CD14-positive monocyte (primary cell): Measurements from ENCODE around the gene UGT3A1. TPM values are rescaled to one million over a fixed set of nuclear protein-coding genes. Genes with fewer than 3 reads are reported as not detected.

Experiments
- DNase-seq, 3 donors: peaks; one replicate each; pipeline ENCODE4 v3.0.0-alpha.2; 2011 to 2022
- H2AFZ ChIP-seq: 2 replicates; pipeline ENCODE4 v1.6.0; 2012; ENCODE audit warnings: mild to moderate bottlenecking, low read depth, low read length, inconsistent platforms; ENCODE audit not compliant: insufficient read depth, poor library complexity, severe bottlenecking
- H3K27ac ChIP-seq, 2 donors: 1 replicate in 1 of 2; 2 replicates in 1 of 2; pipeline ENCODE4 v1.5.1; 2012 to 2013; ENCODE audit warnings: low read length in 2 of 2, control low read depth in 1 of 2, inconsistent platforms in 1 of 2, low read depth in 1 of 2, mild to moderate bottlenecking in 1 of 2
- H3K27me3 ChIP-seq, 2 donors: one replicate each; pipeline versions ENCODE4 v1.6.0 to v1.6.1; 2011 to 2013; ENCODE audit warnings: low read length in 2 of 2; ENCODE audit not compliant: control insufficient read depth in 2 of 2, insufficient read depth in 2 of 2
- H3K36me3 ChIP-seq, 2 donors: replicated peaks in 1 of 2; 1 replicate in 1 of 2; 2 replicates in 1 of 2; pipeline versions ENCODE4 v1.5.1 to v1.6.1; 2012 to 2013; ENCODE audit warnings: low read length in 2 of 2, control low read depth in 1 of 2, inconsistent platforms in 1 of 2, mild to moderate bottlenecking in 1 of 2; ENCODE audit not compliant: insufficient read depth in 2 of 2, control insufficient read depth in 1 of 2
- H3K4me1 ChIP-seq, 2 donors: 1 replicate in 1 of 2; 2 replicates in 1 of 2; pipeline versions ENCODE4 v1.5.1 to v1.6.1; 2012 to 2013; ENCODE audit warnings: low read length in 2 of 2, control low read depth in 1 of 2, inconsistent platforms in 1 of 2, mild to moderate bottlenecking in 1 of 2, moderate library complexity in 1 of 2; ENCODE audit not compliant: insufficient read depth in 2 of 2, control insufficient read depth in 1 of 2
- H3K4me2 ChIP-seq: replicated peaks from 2 replicates; pipeline ENCODE3; 2012; ENCODE audit warnings: low read length, moderate library complexity, mild to moderate bottlenecking; ENCODE audit not compliant: poor library complexity, severe bottlenecking; ENCODE audit errors: extremely low read depth
- H3K4me3 ChIP-seq, 3 experiments: fragments of 200-600 bp in 1 of 3; sonication (generic) in 1 of 3; replicated peaks in 1 of 3; 1 replicate in 2 of 3; 2 replicates in 1 of 3; pipeline ENCODE4 v1.5.1; 2011 to 2013; ENCODE audit warnings: low read length in 3 of 3, mild to moderate bottlenecking in 3 of 3, control low read depth in 2 of 3, low read depth in 2 of 3, inconsistent platforms in 1 of 3, moderate library complexity in 1 of 3
- H3K79me2 ChIP-seq: 2 replicates; pipeline ENCODE4 v1.6.0; 2012; ENCODE audit warnings: mild to moderate bottlenecking, control low read depth, inconsistent platforms, low read length, moderate library complexity; ENCODE audit not compliant: insufficient read depth
- H3K9ac ChIP-seq: 2 replicates; pipeline ENCODE4 v1.6.0; 2017; ENCODE audit warnings: low read length, mild to moderate bottlenecking; ENCODE audit not compliant: insufficient read depth, poor library complexity, severe bottlenecking
- H3K9me3 ChIP-seq, 2 donors: replicated peaks in 1 of 2; 1 replicate in 1 of 2; 2 replicates in 1 of 2; pipeline versions ENCODE4 v1.5.1 to v1.6.1; 2012 to 2013; ENCODE audit warnings: low read length in 2 of 2, control low read depth in 1 of 2; ENCODE audit not compliant: control insufficient read depth in 1 of 2, insufficient read depth in 1 of 2
- H4K20me1 ChIP-seq: 2 replicates; pipeline ENCODE4 v1.6.0; 2012; ENCODE audit warnings: mild to moderate bottlenecking, low read length, control low read depth, moderate library complexity; ENCODE audit not compliant: insufficient read depth
- H3K27ac Mint-ChIP-seq, 7 donors: one replicate each; pipeline ENCODE4 v1.8.0; 2020; ENCODE audit warnings: mild to moderate bottlenecking in 7 of 7, mixed read lengths in 7 of 7, moderate library complexity in 6 of 7, inconsistent platforms in 2 of 7
- H3K27me3 Mint-ChIP-seq, 3 donors: one replicate each; pipeline ENCODE4 v1.8.0; 2021 to 2022; ENCODE audit warnings: low read depth in 3 of 3, mild to moderate bottlenecking in 3 of 3, mixed read lengths in 3 of 3, moderate library complexity in 3 of 3, inconsistent platforms in 1 of 3
- H3K36me3 Mint-ChIP-seq, 2 donors: one replicate each; pipeline ENCODE4 v1.8.0; 2020; ENCODE audit warnings: mixed read lengths in 2 of 2, inconsistent platforms in 1 of 2, mild to moderate bottlenecking in 1 of 2
- H3K4me1 Mint-ChIP-seq: one replicate; pipeline ENCODE4 v1.8.0; 2020; ENCODE audit warnings: mild to moderate bottlenecking, mixed read lengths
- H3K4me3 Mint-ChIP-seq, 2 donors: one replicate each; pipeline ENCODE4 v1.8.0; 2020; ENCODE audit warnings: mild to moderate bottlenecking in 2 of 2, mixed read lengths in 2 of 2, moderate library complexity in 1 of 2
- H3K9me3 Mint-ChIP-seq, 7 donors: one replicate each; pipeline ENCODE4 v1.8.0; 2020 to 2022; ENCODE audit warnings: mixed read lengths in 7 of 7, mild to moderate bottlenecking in 6 of 7, moderate library complexity in 6 of 7, inconsistent platforms in 2 of 7
- CTCF ChIP-seq: fragments of 200-600 bp; IDR thresholded peaks from one replicate; pipeline ENCODE4 v1.8.0; 2022; ENCODE audit warnings: antibody characterized with exemption, mild to moderate bottlenecking
- WGBS: methylation state at CpG from one replicate; pipeline ENCODE4 v1.1.5; 2013; ENCODE audit warnings: missing lambda C conversion rate; ENCODE audit not compliant: insufficient coverage; 5-methylcytosine and 5-hydroxymethylcytosine counted together
- intact Hi-C, 2 donors: fragments of 100-400 bp; cut with micrococcal nuclease; formaldehyde crosslinking; loops; one replicate each; pipeline versions ENCODE4 v1.15.0 to v1.15.1; 2023
- polyA plus RNA-seq, 3 donors: library from polyadenylated mRNA; depleted of rRNA in 1 of 3; unstranded in 2 of 3; stranded (reverse) in 1 of 3; fragments of 300-500 nt in 2 of 3; fragments of >200 nt in 1 of 3; fragmentation: Illumina TruSeq in 2 of 3; gene quantifications; 1 replicate in 2 of 3; 2 replicates in 1 of 3; pipeline ENCODE4 v1.2.3, GENCODE V29; 2012 to 2021

Gene UGT3A1
- polyA plus RNA-seq, 3 donors = not detected

GRCh38 chr5:36017622-36018021 lies 26.4 kb upstream of the UGT3A1 start:
- no peak for TF ChIP-seq CTCF
- 75% methylated on average over 3 of the region's 5 CpGs for WGBS
- no peak for DNase-seq
- no peaks in the 10 kb centered on the region for H4K20me1 ChIP-seq
- intact Hi-C loops = no loop called here
- no peaks in the 10 kb centered on the region for H3K36me3 Mint-ChIP-seq
- H3K4me2 ChIP-seq = no peak overlapping the region
- no peaks in the 10 kb centered on the region for H3K4me1 ChIP-seq
- no peak overlapping the region for H2AFZ ChIP-seq
- no peaks in the 10 kb centered on the region for H3K79me2 ChIP-seq
- H3K4me1 Mint-ChIP-seq = no peaks in the 10 kb centered on the region
- no peak overlapping the region for H3K27ac Mint-ChIP-seq
- H3K9me3 ChIP-seq = peaks cover 17 to 27% of the 10 kb centered on the region in 2 donors
- no peaks in the 10 kb centered on the region for H3K27me3 Mint-ChIP-seq
- no peak overlapping the region for H3K4me3 ChIP-seq
- H3K4me3 Mint-ChIP-seq = no peak overlapping the region
- H3K27me3 ChIP-seq = no peaks in the 10 kb centered on the region
- H3K9ac ChIP-seq = no peak overlapping the region
- no peak overlapping the region for H3K27ac ChIP-seq
- H3K9me3 Mint-ChIP-seq = peaks cover 20 to 39% (median 30%) of the 10 kb centered on the region in 7 donors
- H3K36me3 ChIP-seq = no peaks in the 10 kb centered on the region

GRCh38 chr5:36017004-36017403 lies 25.8 kb upstream of the UGT3A1 start:
- Histone ChIP-seq H3K36me3 (no peaks in the 10 kb centered on the region), H3K4me3 (no peak overlapping the region), H3K27me3 (no peaks in the 10 kb centered on the region), H3K9me3 (peaks cover 17 to 23% of the 10 kb centered on the region in 2 donors), H3K27ac (no peak overlapping the region), H3K4me2 (no peak overlapping the region), H2AFZ (no peak overlapping the region), H3K79me2 (no peaks in the 10 kb centered on the region), H4K20me1 (no peaks in the 10 kb centered on the region), H3K9ac (no peak overlapping the region), H3K4me1 (no peaks in the 10 kb centered on the region)
- Mint-ChIP-seq H3K4me1 (no peaks in the 10 kb centered on the region), H3K4me3 (no peak overlapping the region), H3K36me3 (no peaks in the 10 kb centered on the region), H3K27me3 (no peaks in the 10 kb centered on the region), H3K27ac (no peak overlapping the region), H3K9me3 (peaks cover 19 to 41% (median 32%) of the 10 kb centered on the region in 7 donors)
- WGBS = no CpG with 5 or more reads among the region's 1 CpG
- intact Hi-C loops = no loop called here
- DNase-seq = no peak
- no peak for TF ChIP-seq CTCF
